HG02678 (cell line): ENCODE results near the gene EDA2R.

Experiments
- ATAC-seq: cut with Tn5 transposase; IDR thresholded peaks from one replicate; pipeline ENCODE4 v1.9.1; 2021; ENCODE audit warnings: mild to moderate bottlenecking, moderate library complexity; ENCODE audit not compliant: unreplicated experiment

EDA2R gene, protein sequence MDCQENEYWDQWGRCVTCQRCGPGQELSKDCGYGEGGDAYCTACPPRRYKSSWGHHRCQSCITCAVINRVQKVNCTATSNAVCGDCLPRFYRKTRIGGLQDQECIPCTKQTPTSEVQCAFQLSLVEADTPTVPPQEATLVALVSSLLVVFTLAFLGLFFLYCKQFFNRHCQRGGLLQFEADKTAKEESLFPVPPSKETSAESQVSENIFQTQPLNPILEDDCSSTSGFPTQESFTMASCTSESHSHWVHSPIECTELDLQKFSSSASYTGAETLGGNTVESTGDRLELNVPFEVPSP

DNA sequence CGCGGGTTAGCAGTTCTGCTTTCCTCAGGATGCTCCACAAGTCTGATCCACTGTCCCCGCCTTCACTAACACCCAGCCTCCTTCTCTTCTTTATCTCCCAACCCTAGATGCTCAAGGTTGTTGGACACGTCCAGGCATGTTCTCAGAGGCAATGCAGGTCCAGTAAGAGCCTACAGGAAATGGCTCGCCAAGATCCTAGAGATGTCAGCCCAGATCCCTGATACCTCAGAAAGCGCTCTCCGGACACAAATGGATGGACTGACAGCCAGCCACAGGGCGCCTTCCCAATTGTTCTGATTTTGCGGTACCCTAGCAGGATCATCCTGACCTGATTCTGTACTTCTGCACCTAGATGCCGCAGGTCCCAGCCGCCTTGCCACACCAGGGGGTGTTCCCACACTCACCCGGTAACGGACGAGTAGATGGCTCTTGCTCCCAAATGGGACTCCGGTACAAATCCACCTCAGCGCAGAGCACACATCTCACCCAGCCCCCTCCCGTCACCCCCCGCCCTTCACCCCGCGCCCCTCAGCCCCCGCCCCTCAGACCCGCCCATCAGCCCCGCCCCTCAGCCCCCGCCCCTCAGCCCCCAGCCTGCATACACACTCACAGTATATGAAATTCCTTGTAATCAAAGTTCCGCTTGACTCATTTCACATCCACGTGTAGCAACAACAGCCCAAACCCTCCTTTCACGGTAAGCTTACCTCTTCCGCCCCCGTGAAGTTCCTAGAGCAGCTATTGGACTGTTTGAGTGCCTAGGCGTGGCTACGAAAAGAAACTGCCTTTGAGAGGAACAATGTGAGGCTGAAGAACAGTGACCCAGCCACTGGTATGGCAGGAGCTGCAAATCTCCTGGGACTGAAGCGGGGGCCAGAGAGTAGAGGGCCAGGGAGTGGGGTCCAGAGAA, at the start of gene EDA2R:
Gene EDA2R (minus strand): TSS at position 488 of the 910 bp plus-strand sequence. CDS start 23,058 bp downstream, outside the sequence.
- ATAC-seq, result peak; percentile 94

DNA sequence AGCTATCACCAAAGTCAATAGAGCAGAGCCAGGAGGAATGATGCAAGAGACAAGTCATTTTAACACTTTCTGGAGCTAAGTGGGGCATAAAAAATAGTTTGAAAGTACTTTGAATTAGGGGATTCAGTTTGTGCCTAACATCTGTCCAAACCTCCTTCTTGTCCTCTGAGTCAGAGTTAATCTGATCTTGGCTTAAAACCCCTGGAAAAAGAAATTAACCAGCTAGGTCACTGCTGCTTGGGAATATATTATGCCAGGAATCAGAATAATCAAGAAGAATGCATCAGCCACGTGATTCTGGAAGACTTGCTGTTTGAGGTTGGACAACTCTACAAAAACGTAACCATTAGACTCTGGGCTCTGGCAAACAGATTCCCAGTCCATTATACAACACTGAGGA, 45.3 kb upstream of the EDA2R start:
- ATAC-seq, result no peak

DNA sequence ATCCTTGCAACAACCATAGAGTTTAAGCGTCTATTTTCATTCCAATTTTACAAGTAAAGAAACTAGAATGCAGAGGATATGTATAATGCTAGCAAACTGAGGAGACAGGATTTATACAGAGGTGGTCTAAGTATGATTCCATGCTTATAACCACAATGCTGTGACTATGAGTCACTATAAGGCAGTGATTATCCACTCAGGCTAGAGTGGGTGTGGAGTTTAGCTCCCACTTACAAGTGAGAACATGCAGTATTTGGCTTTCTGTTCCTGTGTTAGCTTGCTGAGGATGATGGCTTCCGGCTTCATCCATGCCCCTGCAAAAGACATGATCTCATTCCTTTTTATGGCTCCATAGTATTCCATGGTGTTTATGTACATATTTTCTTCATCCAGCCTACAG, 41.6 kb upstream of the EDA2R start:
- ATAC-seq, result no peak

DNA sequence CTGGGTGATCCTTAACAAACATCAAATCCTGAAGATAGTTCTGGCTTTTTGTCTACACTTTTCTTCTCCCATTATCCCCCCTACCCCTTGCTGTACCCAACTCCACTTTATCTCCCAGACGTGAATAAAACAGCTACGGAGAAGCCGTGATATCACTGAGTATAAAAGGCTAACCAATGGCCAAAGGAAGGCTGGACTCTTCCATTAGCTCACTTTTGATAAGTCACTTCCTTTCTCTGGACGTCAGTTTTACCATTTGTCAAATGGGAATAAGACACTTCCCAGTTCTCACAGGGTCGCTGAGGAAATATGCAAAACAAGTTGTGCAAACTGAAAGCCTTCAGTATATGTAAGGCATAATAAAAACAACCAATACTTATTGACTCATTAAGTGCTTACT, 38.6 kb upstream of the EDA2R start:
- ATAC-seq, result no peak

DNA sequence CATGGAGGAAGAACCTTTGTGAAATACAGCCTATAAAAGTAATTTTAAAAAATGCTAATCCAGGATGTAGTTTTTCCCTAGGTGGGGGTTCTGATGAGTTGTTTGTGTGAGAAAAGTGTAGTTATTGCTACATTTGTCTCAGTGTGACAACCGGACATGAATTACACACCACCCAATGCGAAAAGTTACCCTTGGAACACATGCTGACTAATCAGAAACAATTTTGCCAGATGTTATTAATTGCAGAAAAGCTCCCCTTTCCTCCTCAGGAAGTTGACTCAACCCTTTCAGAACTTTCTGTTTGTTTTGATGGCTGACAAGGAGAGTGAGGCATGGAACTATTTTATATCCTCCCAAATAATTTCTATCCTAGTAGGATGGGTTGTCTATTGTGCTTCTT, 38.1 kb upstream of the EDA2R start:
- no peak for ATAC-seq

DNA sequence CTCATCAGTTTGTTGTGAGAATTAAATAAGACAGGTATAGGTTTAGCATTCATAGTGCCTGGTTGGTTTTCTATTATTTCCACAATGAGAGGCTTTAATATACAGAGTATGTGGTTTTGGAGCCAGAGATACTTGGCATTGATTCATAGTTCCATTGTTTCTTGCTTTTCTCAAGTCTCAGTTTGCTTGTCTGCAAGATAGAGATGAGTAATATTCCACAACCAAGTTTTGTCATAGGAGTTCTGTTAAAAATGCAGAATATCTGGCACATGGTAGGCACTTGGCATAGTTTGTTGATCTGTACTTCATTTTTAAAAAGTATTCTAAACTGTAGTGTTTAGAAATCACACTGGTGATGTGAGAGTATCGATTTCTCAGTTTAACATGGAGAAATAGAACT, 37.5 kb upstream of the EDA2R start:
- no peak for ATAC-seq

DNA sequence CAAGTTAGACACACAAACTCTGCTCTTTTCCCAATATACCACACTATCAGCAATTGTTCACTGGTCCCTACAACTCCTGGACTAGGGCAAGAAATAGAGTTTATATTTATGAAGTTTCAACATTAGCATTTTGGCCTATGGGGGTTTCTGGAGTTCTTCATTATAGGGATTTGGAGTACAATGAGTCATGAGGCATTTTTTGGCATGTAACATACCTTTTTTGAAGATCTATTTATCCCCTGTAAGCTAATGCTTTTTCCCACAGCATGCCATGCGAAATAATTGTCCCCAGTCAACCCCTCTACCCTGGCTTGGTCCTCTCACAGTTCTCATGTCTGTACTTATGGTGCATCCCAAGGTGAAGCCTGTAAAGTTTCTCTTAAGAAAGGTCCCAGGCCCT, 36.7 kb upstream of the EDA2R start:
- ATAC-seq, result no peak

DNA sequence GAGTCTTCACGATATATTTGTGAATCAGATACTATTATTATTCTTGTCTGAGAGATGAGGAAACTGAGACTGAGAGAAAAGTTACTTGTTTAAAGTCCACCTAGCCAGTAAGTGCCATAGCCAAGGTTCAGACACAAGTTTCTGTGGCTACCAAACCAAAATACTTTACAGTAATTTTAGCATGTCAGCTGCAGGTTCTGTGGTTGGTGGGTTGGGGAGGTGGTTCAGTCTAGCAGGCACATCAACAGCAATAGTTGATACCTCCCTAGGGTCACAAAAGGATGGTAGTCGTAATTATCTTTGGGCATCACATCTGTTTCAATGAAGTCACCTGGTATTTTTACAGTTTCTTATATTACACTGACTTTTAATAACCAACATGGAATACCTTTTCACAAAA, 35.6 kb upstream of the EDA2R start:
- no peak for ATAC-seq

DNA sequence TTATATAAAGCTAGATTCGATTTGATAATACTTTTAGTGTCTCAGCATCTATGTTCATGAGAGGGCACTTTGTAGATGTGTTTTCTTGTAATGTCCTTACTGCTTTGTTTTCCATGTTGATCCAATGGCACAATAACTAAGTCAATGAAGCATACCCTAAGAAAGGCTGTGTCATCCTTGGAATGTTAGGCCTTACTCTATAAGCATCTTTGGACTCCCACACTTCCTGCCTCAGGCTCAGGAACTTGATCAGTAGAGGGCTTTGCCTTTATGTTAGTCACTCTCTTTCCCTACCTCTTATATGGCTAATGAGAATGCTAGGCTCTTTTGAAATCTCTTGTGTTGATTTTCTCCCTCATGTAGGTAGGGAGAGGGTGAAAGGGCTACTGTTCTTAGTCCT, 33.2 kb upstream of the EDA2R start:
- ATAC-seq, result no peak

DNA sequence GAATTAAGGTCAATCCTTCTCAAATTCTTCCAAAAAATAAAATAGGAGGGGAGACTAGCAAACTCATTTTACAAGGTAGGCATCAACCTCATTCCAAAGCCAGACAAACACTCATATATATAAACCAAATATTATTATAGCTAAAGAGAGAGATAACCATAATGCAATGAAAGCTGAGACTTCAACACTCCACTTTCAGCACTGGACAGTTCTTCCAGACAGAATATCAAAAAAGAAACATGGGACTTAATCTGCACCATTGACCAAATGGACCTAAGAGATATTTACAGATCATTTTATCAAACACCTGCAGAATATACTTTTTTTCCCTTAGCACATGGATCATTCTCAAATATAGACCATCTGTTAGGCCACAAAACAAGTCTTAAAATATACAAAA, 15.5 kb upstream of the EDA2R start:
- no peak for ATAC-seq

DNA sequence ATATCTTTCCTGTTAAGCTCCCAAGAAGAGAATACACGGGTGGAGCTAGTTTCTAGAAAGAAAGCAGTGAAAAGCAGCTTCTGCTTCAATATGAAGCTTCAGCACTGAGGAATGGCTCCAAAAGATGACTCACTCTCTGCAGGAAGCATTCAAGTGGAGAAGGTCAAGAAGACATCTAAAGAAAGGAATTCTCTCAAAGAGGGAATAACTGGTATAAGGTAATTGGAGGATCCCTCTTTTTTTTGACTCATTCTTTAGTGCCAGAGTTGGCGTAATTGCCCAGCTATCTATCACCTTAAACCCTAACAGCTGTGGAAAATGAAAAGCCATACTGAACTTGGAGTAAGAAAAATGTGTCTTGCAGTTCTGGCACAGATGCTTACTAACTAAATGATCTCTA, 3.5 kb downstream of the EDA2R start:
- no peak for ATAC-seq

DNA sequence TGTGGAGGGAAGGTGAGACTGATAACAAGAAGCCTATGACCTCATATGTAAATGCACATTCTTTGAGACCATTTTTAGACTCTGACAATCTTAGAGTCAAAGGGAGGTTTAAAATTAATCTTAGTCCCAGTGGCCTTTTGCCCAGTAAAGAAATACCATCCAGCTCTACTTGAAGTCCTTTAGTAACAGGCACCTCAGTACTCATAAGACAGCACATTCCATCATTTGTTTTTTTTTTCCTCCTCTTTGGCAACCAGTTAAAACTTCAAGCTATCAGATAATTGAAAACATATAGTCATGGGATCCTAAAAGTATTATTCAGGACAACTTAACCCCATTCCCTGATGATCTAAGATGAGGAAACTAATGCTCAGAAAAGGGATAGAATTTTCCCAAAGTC, 4.6 kb downstream of the EDA2R start:
- ATAC-seq, result no peak

DNA sequence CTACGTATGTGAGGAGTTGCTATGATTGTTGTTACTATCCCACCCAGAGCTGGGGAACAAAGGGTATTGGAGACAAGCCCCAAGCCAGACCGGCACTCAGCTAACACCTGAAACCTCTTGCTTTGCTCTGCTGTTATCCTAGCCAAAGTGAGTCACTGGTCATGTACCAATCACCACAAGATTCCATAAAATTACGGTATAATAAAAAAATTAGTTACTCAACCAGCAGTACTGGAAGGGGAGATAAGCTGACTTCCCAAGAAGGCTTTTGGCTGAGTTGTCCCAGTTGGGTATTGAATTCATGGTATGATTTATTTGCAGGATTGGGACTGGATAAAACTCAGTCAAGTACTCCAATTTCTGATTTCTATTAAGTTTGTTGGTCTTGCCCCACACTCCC, 5.3 kb downstream of the EDA2R start:
- ATAC-seq, result no peak

DNA sequence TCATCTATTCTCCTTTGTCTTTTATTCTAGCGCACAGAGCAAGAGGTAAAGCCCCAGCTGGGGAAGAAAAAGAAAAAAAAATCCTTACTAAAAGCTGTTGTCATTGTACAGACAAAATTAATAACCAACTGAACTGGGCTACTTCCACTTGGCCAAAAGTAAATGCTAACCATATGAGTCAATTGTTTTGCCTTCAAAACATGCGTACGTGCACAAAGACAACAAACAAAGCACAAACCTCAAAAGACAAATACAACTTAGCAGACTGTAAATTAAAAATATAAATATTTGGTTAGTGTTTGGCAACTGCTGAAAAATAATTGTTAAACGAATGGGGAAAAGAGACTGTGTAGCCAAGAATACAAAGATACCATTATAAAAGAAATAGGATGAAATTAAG, 5.9 kb downstream of the EDA2R start:
- no peak for ATAC-seq

DNA sequence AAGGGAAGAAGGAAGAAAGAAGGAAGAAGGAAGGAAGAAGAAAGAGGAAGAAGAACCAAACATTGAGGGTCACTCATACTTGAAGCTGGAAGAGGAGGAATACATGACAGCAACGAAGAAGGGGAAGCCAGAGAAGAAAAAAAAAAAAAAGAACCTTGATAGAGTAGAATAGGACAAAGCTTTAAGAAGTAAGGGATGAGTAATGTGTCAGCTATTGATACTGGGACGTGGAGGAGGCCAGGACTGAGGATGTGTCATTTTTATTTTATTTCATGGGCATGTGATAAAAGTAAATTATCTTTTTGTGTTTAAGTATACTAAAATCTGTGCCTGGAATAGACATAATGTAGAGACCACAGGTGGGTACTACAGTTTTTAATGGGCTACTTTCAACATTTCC, 6.4 kb downstream of the EDA2R start:
- no peak for ATAC-seq

DNA sequence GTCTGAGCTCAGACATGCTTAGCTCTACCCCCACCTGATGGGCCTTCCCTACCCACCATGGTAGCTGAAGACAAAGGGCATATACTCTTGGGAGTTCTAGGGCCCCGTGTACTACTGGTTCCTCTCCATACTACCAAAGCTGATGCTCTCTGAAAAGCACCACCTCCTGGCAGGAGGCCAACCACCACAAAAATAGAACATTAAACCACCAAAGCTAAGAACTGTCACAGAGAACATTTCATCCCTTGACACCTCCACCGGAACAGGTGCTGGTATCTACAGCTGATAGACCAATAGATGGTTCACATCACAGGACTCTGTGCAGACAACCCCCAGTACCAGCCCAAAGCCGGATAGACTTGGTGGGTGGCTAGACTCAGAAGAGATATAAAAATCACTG, 13.4 kb downstream of the EDA2R start:
- ATAC-seq, result peak; percentile 86

DNA sequence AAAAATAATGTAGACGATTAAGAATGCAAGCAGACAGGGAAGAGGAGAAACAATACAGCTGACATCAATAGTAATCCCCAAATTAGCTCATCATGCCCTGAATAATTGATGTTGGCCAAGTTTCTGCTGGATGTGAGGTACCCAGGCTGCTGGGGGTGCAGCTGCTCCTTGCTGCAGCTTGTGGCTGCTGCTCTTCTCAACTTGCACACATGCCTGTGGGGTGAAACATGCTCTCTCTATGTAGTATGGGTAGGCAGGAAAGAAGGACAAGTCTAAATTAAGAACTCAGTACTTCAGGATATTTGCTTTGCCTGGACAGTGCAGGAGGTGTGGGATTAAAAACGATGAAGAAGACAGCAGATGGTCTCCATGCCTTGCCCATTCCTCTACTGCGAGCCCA, 16.7 kb downstream of the EDA2R start:
- ATAC-seq, result no peak

DNA sequence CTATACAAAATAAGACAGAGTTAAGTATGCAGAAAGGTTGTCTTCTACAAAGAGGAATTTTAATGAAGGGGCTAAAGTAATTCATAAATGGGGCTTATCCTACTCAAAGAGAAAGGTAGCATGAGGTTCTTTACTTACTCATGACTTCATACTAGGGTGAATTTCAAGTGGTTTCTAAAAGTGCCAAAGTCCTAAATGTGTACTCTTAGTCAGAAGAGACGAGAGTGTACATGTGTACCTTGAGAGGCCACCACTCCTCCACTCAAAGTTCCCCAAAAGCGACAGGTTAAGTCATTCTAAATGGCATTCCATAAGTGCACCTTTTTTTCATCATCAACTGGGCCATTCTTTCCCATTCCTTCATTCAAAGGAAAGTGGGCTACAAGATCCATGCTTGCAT, 21.9 kb downstream of the EDA2R start:
- ATAC-seq, result no peak

DNA sequence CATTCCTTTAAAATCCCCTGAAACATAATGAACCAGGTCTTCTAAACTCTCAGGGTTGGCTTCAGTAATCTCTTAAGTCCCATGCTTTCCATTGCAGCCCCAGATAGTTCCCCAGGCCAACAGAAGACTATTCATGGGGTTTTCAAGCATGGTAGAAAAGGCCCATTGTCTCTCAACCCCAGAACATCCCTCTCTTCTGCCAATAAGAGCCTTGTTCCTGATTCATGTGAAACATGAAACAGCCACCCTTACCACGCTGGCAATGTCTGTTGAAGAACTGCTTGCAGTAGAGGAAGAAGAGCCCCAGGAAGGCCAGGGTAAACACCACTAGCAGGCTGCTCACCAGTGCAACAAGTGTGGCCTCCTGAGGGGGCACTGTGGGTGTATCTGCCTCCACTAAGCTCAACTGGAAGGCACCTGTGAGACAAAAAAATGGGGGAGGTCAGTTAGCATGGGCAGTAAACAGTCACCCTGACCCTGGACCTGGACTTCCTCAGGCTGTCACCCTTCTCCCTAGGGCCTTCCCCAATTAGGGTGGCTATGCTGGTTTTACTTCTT, 36.4 kb downstream of the EDA2R start:
- no peak for ATAC-seq

DNA sequence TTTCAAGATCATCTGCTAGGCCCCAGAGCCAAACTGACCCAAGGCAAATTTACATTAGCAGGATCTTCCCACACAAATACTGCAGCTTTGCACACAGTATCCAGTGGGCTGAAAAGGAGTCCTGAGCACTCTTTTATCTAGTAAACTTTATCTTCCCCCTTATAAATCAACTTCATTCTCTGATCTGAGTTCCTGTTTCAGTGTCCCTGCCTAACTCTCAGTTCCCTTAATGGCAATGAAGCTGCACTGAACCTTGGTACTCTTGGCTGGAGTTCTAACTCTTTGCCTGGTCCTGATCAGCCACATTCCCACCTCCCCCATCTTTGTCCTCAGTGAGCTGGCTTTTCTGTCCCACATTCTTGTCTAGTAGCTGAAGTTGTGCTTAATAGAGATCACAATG, 37.4 kb downstream of the EDA2R start:
- ATAC-seq, result no peak

DNA sequence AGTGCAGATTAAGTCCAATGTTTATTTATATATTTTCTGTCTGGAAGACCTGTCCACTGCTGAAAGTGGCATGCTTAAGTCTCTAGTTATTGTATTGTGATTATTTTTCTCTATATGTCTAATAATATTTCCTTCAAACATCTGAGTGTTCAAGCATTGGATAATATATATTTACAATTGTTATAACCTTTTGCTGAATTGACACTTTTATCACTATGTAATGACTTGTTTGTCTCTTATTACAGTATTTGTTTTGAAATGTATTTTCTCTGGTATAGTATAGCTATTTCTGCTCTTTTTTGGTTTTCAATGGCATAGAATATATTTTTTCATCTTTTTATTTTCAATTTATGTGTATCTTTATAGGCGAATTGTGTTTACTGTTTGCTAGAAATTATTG, 59.7 kb downstream of the EDA2R start:
- ATAC-seq, result no peak

DNA sequence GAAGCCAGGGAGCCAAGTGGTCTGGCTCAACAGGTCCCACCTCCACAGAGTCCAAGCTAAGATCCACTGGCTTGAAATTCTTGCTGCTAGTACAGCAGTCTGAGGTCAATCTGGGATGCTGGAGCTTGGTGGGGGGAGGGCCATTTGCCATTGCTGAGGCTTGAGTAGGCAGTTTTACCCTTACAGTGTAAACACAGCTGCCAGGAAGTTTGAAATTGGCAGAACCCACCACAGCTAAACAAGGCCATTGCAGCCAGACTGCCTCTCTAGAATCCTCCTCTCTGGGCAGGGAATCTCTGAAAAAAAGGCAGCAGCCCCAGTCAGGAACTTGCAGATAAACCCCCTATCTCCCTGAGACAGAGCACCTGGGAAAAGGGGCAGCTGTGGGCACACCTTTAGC, 84.9 kb downstream of the EDA2R start:
- ATAC-seq, result no peak
